ENCODE data around the gene GRAMD4.

Gene GRAMD4

DNA sequence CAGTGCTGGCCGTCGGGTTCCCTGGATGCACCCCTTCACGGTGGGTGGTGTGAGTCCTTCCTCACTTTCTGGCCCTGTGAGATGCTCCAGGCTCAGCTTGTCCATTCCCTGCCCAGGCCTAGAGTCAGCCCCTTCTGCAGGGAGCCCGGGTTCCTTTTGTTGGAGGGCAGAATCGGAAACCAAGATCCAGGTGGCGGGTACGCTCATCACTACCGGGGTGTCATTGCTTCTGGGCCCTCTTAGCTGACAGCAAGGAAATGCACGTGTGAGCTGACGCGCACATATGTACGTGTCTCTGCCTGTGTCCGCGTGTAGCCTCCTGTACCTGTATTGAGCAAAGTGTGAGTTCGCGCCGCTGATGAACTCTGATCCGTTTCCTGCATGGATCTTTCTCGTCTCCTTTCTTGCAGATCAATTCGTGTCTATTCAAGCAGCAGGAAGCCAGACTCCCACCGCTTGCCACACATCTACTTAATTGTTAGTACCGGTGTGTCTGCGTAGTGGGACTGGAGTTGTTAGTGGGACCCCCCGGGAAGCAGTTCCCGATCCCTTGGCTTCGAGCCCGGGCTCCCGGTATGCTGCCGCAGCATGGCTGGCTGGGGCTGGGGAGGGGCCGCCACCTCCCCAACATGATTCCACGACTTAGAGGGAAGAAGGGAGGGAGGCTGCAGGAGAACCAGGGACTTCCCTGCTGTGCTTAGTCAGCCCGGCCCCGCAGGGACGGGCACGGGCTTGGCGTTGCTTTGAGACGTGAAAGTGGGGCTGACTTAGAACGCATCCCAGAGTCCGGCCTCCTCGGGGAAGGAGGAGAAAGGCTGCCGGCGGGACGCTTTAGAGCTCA, 35.9 kb upstream of the GRAMD4 start:
- no peak for DNase-seq

DNA sequence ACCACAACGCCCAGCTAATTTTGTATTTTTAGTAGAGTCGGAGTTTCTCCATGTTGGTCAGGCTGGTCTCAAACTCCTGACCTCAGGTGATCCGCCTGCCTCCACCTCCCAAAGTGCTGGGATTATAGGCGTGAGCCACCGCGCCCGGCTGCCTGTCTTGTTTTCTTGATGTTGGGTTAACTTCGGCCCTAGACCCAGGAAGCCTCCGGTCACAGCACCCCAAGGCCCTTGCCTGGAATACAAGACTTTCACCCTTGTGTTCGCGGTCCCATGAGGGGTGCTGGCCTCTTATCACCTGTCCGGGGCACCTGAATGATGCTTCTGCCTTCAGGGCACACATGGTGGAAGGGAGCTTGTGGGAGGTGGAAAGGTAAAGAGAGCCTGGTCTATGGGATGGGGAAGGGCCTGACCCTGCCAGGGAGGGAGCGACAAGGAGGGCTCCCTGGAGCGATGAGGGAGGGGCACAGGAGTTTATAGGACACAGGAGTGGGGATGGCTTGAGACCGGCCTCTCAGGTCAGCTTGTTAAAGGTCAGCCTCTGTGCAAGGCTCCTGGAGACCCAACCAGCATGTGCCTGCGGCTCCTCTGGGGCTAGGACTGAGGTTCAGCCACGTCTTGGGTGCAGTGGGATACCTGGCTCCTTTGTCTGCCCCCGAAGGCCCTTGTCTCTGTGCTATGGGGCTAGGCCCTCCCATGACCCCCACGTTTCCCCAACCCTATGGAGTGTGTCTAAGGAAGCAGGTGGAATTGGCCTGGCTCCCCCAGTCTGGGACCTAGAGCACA, 34.7 kb upstream of the GRAMD4 start:
- no peak for DNase-seq

GRCh38 chr22:46586123-46586519, 34.1 kb upstream of the GRAMD4 start:
- DNase-seq, result no peak

DNA sequence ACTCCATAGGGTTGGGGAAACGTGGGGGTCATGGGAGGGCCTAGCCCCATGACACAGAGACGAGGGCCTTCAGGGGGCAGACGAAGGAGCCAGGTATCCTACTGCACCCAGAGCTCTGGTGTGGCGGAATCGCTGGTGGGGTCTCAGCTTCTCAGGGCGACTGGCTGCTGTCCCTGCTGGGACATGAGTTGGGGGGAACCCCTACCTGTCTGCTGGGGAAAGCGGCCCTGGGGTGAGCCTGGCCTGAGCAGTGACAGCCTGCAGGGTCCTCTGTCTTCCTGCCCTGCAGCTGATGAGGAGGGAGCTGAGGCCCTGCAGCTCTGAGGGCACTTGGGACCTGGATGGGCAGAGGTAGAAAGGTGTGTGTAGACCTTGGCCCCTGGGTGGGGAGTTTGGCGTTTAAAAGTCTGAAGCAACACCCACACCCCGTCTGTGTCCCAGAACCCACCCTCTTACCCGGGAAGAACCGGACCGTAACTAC, 33.6 kb upstream of the GRAMD4 start:
- DNase-seq, result no peak

GRCh38 chr22:46587061-46587460, 33.1 kb upstream of the GRAMD4 start:
- DNase-seq, result no peak

DNA sequence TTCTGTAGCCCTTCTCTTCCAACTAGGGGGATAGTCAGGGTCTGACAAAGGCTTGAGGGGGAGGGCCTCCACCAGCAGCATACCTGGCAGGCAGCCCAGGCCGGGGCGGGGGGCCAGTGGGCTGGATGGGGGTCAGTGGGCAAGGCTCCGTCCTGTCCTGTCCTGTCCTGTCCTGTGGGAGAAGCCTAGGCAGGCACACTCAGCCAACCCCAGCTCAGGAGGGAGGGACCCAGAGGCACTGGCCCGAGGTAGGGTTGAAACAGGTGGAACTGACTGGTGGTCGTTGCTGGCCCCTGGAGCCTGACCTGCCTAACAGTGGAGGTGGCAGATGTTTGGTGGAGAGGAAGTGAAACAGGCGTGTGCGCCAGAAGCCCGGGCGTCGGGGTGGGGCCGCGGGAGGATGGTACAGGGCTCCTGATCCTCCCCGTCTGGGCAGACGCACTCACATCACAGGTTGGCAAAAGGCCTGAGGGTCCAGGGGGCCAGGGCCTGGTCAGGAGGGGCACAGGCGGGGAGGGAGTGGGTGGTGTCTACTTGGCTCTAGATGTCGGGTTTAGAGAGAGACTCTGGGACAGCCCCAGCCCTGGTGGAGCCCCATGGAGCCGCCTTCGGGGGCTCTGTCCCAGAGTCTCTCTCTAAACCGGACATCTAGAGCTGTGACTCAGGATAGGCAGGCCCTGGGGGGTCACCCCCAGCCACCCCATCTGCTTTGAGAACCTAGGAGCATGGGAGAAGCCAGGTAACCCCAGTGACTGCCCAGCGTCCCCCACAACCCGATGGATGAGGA, 32.5 kb upstream of the GRAMD4 start:
- peak; percentile 28 for DNase-seq

DNA sequence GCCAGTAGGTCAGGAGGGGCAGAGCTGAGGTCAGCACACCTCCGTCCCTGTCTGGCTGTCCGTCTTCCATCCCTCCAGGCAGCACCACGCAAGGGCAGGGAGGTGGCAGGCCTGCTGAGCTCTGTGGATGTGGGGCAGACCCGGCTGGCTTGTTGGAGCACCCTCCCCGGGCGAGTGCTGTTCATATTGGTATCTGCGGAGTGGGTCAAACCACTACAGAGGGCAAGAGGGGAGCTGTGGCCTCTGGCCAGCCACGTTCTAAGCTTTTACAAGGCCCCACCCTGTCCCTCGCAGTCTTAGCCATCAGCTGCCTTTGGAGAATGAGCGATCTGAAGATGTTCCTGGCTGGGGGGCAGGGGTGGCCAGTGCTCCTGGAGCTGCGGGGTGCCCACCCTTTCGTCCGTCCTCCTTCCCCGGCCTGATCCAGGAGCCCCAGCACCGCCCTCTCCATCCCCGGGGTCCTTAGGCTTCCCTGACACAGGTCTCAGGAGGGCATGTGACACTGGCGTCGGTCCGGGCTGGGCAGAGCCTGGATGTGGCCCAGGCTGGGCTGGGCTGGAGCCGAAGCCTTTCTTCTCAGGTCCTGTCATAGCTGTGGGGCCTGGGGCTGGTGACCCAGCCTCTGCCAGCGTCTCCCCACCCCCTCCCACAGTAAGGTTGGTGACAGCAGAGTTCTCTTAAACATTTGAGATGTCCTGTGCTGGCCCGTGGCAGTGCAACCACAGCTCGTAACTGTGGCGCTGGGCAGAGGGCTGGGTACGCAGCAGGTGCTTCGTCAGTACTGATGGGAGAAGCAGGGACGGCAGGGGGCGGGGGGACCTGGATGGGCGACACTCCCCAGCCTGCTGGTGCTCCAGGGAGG, 31.7 kb upstream of the GRAMD4 start:
- no peak for DNase-seq

DNA sequence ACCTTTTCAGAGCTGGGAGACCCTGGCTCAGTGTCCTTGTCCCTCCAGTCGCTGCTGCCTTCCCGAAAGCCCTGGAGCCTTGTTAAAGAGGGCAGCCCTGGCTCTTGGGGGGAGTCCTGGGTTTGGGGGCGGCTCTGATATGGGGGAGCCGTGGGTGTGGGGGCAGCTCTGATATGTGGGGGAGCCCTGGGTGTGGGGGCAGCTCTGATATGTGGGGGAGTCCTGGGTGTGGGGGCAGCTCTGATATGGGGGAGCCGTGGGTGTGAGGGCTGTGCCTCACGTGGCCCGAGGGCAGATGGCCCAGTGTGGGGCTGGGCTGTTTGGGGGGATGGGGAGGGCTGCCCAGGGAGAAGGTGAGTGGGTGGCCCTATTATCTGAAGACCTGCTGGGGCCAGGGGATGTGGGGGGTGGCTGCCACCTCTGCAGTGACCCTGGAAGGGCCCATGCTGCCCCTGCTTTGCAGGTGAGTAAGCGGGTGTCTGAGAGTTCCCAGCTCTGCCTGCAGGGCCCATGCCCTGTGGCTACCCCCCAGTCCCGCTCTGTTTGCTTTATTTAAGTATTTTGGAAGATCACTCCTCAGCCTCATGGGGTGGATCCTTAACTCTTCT, 30.9 kb upstream of the GRAMD4 start:
- no peak for DNase-seq

DNA sequence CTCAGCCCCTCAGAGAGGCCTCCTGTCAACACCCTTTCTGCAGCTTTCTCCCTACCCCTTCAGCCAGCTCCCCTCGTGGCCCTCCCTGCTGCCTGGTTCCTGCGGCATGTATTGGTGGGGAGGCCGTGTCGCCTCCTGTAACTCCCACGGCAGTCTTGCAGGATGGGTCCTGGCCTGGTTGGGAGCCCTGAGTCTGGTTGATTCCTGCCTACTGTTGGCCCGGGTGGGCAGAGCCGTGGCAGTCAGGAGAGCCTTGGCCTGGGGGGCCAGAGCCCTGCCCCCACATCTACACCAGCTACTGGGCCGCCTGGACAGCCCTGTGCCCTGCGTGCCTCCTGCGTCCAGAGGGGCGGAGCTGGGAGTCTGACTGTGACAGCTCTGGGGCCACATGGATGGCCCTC, 30.3 kb upstream of the GRAMD4 start:
- no peak for DNase-seq

DNA sequence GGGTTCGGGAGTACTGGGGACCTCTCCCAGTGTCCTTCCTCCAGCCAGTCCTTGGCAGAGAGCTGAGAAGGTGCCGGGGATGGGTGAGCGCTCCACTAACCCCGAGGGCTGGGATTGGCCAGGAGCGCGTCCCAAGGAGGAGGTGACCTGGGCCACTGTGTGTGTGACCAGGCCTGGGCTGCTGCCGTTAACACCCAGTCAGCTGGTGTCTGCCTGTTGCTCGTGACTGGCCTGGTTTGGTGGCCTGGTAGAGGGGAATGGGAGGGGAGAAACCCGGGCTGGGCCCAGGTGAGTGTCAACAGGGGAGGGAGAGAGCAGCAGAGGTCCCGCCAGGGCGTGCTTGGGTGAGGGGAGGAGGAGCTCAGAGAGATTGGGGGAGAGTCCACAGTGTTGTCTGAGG, 29.9 kb upstream of the GRAMD4 start:
- DNase-seq, result no peak

- no peak for DNase-seq
Observed at GRCh38 chr22:46591930-46592329, 28.3 kb upstream of the GRAMD4 start.

DNA sequence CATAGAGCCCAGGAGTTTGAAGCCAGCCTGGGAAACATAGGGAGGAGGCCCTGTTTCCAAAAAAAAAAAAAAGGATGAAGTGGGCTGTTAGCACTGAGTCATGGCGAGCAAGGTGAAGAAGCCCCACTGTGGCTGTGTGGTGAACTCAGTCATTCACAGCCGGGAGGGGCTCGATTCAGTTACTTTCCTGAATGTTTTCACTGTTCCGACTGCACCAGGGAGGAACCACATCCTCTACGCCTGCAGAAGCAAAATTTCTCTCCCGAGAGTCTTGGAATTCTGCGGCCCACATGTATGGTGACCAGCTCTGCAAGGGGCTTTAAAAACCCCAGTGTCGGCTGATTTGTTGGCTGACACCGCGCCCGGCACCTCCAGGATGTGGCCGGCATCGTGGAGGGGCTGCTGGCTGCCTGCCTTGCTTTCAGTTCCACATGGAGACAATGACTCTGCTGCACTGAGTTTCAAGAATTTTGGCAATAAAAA, 27.8 kb upstream of the GRAMD4 start:
- no peak for DNase-seq

DNA sequence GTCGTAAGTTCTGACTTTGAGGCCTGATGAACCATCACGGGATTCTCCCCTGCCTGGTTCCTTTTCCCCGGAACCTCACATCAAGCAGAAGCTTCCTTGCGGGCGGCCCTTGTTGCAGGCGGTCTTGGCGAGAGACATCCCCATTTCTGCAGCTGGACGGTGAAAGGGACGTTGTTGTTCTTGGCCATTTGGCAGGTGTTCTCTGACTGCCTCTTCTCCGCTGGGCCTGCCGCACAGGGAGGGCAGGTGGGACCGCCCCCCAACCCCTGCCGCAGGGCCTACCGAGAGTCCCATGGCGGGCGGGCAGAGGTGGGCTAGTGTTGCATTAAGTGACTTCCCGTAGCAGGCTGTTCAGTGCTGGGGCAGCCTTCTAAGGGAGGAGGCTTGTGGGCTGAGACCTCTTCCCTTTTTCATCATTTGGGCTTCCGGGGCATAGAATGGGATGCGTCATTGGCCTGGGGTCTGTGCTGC, 26.9 kb upstream of the GRAMD4 start:
- DNase-seq, result no peak

- no peak for DNase-seq
Observed at GRCh38 chr22:46593996-46594946, 25.9 kb upstream of the GRAMD4 start.

DNA sequence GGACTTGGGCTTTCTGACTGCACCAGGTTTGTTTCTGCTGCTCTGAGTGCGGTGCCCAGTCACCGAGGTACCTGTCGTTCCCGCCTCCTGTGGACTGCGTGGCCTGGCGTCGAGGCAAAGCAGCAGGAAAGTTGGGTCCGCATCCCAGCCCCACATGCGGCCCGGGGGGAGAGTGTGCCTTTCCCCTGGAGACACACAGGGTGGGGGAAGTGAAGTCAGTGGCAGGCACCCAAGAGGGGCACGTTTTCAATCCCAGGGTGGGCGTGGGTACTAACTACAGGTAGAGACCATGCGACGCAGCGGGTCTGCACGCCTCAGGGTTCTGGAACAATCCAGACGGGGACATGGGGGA, 25.3 kb upstream of the GRAMD4 start:
- DNase-seq, result no peak

DNA sequence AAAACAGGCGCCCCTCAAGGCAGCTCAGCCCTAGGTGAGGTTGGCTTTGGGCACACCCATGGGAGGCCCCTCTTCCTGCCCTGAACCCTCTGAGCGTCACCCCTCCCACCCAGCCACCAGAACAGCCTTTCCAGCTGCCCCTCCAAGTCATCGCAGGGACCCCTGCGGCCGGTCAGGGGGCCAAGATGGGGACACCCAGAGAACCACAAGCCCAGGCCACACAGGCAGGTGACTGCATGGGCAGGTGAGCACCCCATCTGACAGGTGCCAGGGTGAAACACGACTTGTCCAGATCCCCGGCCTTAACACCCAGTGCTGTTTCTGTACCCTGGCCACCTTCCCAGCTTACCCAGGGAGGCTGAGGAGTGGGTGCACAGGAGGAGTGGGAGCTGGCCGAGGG, 24.6 kb upstream of the GRAMD4 start:
- DNase-seq, result no peak

DNA sequence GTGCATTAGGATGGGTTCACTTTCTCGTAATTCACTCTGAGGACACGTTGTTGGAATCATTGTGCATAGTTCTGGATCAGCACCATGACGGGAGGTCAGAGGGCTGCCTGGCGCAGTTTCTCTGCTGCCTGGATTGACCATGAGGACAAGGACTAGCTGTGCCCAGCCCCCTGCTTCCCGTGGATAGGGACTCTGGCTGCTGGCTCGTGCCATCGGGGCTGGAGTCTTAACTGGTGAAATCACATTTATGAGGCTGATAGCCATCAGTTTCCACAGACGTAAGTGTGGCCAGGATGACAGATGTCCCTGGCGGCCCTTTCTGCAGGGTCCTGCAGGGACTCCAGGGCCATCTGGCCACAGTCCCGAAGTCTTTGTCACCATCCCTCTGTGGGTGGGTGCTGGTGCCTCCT, 24.1 kb upstream of the GRAMD4 start:
- DNase-seq, result no peak

DNA sequence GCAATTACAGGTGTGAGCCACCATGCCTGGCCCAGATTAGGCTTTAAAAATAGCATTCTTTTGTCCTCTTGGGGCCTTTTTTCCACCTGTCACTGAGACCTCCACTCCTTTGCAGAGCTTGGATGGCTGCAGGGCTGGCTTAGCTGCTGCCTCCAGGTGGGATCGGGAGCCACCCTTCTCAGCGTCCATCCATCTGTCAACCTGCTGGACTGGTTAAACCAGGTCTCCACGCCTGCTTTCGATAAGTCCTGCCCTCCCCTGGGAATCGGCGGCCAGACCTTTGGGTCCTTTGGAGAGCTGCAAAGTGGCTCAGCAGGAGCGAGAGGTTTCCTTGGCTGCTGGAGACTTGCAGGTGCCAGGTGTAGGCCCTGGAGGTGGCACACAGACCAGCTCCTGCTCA, 23.4 kb upstream of the GRAMD4 start:
- peak; percentile 68 for DNase-seq

DNA sequence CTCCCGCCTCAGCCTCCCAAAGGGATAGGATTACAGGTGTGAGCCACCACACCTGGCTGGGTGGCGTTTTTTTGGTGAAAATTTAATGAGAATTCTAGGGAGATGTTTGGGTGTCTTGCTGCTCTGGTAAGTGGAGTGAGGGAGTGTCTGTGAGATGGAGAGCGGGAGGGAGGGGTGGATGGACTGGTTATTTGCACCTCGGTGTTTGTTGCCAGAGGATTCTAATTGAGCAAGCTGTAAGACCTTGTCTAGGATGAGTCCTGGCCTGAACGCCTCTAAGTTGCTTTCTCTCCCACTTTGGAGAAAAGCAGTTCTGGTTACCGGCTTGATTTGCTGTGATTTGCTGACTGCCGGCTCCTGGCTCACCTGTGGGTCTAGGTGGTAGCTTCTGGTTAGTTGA, 22.0 kb upstream of the GRAMD4 start:
- DNase-seq, result no peak

- DNase-seq, result no peak
Observed at GRCh38 chr22:46598737-46599424, 21.3 kb upstream of the GRAMD4 start.

Measured in NCI-H1105 treated with DMSO at 0.1 percent for 48 hours (cell line).